Endometrium (tissue), 2 donors: Measurements from ENCODE around the gene C10orf90.

Experiments
- FAIRE-seq: peaks from 2 replicates; lab custom pipeline; 2012; peaks lifted over from hg19 to GRCh38; lab: Jason Lieb, UNC
- donor health status: control.
- donor health status: control.

The C10orf90 gene

GRCh38 chr10:126501828-126502227 is 168.7 kb downstream of the C10orf90 start:
- no peak for FAIRE-seq

GRCh38 chr10:126500866-126501265 is 169.6 kb downstream of the C10orf90 start:
- no peak for FAIRE-seq

DNA sequence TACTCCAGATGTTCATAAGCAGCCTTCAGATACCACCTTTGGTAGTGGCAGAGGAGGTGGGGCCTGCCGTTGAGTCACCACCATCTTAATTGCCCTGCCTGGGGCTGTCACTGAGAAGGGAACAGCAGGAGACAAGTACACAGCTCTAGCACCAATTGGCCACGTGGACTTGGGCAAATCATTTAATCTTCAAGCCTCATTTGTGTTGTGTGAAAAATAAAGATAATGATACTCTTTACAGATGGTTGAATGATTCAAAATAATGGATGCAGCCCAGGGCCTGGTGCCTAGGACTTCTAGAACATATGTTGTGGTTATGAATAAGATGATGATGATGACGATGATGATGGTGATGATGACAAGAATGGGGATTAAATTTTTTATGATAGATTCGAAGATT is 170.3 kb downstream of the C10orf90 start:
- FAIRE-seq = no peak

DNA sequence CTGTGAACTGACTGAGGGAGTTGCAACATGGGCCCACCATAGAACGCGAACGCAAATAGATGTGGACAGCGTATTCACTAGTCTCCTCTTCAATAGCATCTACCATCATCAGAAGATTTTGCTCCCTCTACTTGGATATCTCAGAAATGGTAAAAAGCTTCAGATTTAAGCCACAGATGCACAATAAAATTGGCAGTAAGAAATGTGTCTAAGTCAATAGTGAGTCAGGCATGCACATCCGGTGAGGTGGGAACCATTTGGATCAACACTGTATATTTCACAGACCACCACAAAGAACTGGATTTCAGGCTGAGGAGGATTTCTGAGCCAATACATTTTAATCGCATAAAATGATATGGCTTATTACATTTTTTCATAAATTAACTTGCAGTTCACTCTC is 170.7 kb downstream of the C10orf90 start:
- no peak for FAIRE-seq

DNA sequence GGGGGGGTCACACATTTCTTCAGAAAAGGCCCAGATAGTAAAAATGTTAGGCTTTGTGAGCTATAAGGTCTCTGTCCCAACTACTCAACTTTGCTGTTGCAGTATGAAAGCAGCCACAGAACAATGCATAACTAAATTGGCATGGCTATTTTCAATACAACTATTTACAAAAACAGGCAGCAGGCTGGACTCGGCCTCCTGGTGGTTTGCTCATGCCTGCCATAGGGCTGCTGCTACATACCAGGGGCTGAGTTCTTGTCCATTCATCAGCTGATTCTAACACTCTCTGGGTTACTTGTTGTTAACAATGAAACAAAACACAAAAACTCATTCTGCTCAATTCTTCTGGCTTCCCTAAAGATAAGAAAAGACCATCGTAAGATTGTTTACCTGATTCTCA is 172.8 kb downstream of the C10orf90 start:
- FAIRE-seq = no peak

GRCh38 chr10:126496771-126497545 is 173.5 kb downstream of the C10orf90 start:
- FAIRE-seq = no peak

- FAIRE-seq = no peak
These were observed 179.0 kb downstream of the C10orf90 start for GRCh38 chr10:126491476-126491875.

DNA sequence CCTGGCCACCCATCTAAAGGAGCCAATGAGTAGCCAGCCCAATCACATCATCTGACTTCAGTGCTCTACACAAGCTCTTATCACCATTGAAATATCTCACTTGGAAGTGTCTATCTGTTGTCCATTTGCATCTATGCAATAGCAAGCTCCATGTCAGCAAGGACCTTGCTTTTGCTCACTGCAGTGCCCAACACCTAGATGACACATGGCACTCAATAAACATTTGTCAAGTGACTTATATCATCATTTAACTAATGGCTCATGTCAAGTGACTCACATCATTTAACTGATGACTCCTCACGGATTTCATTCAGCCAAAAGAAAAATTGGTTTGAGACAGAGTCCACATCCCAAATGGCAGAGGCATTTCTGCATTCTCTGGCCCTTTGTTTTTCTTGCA is 189.3 kb downstream of the C10orf90 start:
- no peak for FAIRE-seq

GRCh38 chr10:126480648-126481047 is 189.8 kb downstream of the C10orf90 start:
- no peak for FAIRE-seq

DNA sequence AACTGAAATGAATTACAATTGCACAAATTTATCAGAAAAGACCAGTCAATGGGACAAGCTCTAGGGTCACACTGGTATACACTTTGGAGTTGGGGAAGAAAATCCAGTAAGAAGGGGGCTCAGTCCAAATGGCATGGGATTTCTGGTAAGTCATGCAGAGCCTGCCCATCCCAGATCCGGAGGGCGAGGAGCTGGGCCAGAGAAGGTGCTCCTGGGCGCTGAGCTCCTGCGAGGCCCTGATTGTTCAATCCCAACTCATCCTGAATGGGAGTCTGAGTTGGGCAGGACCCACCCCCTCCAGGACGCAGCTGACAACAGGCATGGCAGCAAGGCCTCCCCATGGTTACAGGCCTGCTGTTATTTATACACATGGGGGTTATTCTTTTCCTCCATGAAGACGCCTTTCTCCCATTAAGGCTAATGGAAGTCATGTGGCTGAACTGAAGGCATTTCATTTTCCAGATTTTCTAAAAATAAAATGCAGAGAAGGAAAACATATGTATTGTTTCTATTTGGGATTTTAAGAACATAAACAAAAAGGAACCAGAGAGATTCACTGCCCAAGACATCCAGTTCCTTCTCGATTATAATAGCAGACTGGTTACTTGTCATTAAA is 191.1 kb downstream of the C10orf90 start:
- FAIRE-seq = no peak

DNA sequence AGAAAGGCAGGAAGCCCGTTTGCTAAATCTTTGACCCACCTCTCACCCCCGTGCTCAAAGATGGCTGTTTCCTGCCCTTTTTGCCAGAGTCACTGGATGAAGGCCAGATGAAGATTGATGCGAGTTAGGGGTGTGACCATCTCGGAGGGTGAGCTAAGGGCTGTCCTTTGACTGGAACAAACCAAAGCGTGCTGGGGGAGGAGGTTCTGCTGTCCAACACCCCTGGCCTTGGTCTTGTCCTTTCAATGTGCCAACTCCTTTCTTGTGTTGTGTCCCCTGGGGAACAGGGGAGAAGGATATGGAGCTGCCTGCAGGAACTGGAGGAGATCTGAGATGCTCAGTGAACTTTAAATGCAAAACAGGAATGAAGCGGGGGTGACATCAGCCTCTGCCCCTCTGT is 191.9 kb downstream of the C10orf90 start:
- FAIRE-seq = no peak

DNA sequence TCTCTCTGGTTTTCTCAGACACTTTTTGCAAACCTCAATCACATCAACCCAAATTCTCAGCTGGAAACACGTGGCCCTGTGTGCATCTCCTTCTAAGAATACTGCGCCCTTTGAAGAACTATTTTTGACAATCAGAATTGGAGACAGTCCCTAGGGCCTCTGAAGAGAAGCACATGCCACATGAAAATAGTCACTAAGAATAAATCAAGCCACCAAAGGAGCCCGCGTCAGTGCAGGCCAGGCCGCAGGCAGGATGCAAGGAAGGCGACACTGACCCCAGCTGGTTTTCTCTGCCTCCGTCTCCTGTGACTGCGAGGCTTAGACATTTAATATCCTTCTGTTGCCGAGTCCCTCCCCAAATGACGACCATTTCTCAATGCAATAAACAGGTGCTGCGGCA is 194.2 kb downstream of the C10orf90 start:
- FAIRE-seq = no peak

DNA sequence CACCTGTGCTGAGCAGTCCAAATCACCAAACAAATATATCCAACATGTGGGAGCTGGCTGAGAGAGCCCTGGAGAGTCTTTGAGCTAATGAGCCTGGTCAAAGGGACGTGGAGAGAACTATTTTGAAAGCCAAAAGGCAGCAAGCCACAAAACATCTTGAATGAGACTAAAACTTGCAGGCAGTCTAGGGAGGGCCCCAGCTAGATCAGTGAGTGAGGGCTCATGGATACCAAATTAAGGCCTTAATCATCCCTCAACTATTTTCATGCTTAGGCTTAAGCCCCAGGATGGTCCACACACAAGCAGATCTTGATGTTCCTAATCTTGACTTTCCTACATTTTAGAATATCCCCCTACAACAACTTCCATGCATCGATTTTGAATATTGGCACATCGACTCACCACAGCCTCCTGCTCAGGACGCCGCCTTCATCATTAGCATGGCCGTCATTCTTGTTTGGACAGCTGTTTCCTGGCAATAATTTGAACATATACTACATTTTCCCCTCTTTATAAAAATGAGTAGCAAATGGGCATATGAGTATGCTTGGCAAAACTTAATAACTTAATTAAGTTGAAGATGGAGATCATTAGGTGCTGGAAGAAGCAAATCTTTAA is 195.3 kb downstream of the C10orf90 start:
- FAIRE-seq = no peak

DNA sequence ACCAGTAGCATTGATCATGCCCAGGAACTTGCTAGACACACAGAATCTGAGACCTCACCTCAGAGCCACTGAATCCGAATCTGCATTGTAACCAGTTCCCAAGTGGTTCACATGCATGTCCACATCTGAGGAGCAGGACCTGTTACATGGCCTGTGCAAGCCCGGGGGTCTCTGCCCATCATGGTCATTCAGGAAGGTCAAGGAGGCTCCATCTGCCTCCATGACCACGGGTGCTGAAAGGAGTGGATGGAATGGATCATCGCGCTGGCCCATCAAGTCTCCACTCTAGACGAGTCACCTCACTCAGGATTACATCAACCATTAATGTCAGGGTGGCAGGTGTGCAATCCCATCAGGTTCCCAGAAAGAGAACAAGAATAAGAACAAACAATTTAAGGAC is 196.5 kb downstream of the C10orf90 start:
- no peak for FAIRE-seq

DNA sequence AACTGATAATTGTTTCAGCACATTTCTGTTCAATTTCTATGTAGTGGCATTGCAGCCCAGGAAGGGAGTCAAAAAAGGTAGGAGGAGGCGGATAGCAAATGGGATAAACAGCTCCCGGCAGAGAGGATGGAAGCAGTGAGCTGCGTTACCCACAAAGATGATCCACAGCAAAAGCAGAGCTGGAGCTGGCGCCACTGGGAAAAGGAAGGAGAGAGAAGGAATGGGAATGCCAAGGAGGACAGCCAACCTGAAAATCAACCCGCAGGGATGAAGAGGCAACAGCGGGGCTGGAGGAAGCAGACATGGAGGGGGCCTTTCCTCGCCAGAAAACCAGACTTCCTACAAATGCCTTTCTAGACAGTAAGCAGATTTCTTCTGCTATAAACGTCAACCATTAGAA is 199.5 kb downstream of the C10orf90 start:
- no peak for FAIRE-seq

- no peak for FAIRE-seq
These were observed 200.8 kb downstream of the C10orf90 start for GRCh38 chr10:126469692-126470091.

DNA sequence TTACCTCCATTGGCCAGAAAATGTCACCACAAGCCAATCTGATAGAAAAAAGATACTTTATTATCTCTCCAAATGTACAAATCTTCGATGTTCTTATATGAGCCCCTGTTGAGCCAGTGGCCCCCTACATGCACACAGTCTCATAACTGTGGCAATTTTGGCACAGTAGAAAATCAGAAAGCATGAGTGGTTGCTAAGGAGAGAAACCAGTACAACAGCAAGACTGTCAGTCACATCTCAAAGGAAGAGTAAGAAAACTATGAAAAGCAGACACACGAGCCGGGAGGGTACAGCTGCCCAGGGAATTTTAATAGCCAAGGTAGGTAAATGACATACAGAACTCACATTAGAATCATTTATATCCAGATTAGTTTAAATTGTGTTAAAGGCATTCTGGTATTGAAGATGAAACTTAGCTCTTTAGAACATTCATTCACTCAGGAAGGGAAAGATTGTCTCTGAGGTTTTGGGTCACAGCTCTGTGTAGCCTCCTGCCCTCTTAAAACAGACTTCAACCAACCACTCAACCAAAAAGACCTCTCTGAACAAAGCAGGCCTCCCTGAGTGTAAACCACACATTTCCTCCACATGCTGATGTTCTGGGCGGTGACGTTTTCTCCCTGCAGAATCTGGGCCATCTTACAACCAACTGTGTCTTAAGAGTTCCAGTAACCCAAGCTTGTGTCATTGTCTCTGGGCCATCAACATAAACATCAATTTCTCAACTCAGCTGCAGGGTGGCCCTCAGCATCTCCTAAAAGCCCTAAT is 201.4 kb downstream of the C10orf90 start:
- FAIRE-seq = no peak

DNA sequence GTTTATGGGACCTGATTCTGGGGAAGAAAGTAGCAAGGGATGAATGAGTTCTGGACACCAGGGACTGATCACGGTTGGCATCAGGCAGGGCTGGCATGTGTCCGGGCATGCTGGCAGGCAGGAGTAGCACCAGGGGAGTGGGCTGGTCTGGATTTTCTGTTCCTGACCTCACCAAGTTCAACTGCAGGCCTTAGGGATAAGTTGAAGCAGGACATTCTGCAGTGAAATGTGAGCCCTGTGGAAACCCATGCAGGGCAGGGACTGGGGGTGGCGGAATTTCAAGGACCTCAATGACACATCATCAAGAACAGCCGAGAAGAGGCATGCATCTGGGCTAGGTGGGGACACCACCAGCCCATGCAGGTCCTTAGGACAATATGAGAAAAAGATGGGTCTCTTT is 202.0 kb downstream of the C10orf90 start:
- no peak for FAIRE-seq

- no peak for FAIRE-seq
These were observed 204.7 kb downstream of the C10orf90 start for GRCh38 chr10:126465771-126466170.

GRCh38 chr10:126463286-126463685 is 207.2 kb downstream of the C10orf90 start:
- FAIRE-seq = no peak

- FAIRE-seq = no peak
These were observed 209.1 kb downstream of the C10orf90 start for GRCh38 chr10:126461289-126461940.

- FAIRE-seq = no peak
These were observed 210.5 kb downstream of the C10orf90 start for GRCh38 chr10:126459878-126460481.
